ENCODE results near the gene SLC30A1. TPM values are rescaled to one million over a fixed set of nuclear protein-coding genes. Genes with fewer than 3 reads are reported as not detected.

SLC30A1 gene, protein sequence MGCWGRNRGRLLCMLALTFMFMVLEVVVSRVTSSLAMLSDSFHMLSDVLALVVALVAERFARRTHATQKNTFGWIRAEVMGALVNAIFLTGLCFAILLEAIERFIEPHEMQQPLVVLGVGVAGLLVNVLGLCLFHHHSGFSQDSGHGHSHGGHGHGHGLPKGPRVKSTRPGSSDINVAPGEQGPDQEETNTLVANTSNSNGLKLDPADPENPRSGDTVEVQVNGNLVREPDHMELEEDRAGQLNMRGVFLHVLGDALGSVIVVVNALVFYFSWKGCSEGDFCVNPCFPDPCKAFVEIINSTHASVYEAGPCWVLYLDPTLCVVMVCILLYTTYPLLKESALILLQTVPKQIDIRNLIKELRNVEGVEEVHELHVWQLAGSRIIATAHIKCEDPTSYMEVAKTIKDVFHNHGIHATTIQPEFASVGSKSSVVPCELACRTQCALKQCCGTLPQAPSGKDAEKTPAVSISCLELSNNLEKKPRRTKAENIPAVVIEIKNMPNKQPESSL
- 11.8 to 24.0 TPM (median 21.8 TPM) in 5 replicates for total RNA-seq (2022; extraction: Qiagen RNA extraction; ENCODE audit: low read depth)

GRCh38 chr1:211578640-211579439 is at the start of gene SLC30A1:
SLC30A1 (minus strand) TSS chr1:211579161; CDS start chr1:211578612, 549 bp downstream.

Other genes with a start within 250 kb of the SLC30A1 start
- not detected in 5 replicates for gene RD3, start 87.0 kb downstream of the SLC30A1 start, total RNA-seq (2022; extraction: Qiagen RNA extraction; ENCODE audit: low read depth)
- gene NEK2, start 96.5 kb upstream of the SLC30A1 start, total RNA-seq (2022; extraction: Qiagen RNA extraction; ENCODE audit: low read depth), result 41.4 to 47.4 TPM (median 43.7 TPM) in 5 replicates